Measurements from ENCODE around the gene PRRG2.

Gene PRRG2

DNA sequence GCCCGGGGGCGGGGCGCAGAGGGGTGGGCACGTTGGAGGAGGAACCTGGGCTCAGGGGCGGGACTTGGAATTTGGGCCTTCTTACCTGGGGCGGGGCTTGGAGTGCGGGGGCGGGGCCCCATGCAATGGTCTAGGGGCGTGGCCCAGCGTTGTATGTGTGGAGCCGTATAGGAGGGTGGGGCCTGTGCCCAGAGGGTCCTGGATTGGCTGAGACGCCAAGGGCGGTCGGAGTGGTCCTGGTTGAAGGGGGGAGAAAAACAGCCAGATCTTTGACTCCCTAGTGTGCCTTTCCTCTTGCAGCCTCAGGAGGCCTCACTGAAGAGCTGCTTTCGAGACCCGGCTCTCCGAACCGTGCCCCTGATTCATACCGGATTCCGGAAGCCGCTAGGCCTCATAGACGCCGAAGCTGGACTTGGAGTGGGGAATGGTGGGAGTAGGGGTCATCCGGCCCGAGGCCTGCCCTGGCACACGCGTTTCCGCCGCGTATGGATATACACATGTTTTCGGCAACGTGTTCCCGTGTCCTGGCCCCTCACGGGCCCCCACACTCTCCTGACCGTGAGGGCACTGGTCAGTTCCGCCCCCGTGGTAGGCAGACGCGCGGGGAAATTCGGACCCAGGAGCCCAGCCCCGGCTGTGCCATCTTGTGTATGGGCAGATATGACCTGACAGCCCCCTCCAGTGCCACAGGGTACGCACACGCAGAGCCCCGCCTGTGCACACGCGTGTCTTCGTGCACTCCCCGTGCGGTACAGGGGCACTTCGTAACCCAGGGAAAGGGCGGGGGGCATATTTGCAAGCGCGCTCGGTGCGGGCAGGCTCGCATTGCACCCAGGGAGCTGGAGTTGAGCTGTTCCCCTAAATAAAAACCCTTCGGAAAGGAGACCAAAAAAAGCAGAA lies 9.2 kb downstream of the PRRG2 start:
- DNase-seq = peak; percentile 95

GRCh38 chr19:49590971-49591730 lies 10.0 kb downstream of the PRRG2 start, which contains the start of gene PRR12:
Gene PRR12 (plus strand): TSS chr19:49591182. CDS start chr19:49591655, 473 bp downstream.
- peak; percentile 51 for DNase-seq

- DNase-seq = no peak
These were observed 10.8 kb downstream of the PRRG2 start for GRCh38 chr19:49591731-49592485.

- no peak for DNase-seq
These were observed 11.5 kb downstream of the PRRG2 start for GRCh38 chr19:49592486-49593232.

DNA sequence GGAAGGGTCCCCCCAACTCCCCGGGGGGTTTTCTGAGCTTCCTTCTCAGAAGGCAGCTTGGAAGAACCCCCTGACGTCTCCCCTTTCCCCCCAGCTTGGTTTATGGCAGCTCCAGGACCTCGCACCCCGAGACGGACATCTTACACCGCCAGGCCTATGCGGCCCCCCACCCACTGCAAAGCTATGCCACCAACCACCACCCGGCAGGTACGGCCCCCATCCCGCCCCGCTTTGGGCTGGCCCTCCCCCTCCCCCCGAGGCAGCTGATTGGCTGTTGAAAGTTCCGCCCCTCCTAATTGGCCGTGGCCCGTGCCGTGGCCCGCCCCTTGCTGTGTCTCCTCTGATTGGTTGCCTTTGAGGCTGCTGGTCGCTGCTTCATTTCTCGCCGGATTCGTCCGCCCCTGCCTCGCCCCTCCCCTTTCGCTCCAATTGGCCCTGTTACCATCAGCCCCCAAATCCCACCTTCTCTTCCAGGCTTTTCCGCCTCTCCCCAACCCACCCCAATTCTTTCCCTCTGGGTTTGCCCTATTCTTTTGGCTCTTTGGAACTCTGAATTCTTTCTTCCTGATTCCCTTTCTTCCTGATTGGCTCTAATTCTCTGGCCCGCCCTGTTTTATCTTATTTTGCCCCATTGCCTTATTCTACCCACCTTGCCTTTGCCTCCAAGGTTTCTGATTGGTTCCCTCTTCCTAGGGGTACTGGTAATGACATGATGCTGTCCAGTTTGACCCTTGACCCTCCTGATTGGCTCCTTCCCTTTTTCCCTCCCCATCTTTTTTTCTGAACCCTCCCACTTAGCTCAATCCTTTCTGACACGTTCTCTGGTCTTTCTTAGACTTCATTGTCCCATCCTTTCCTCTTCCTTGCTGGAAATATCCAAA lies 12.4 kb downstream of the PRRG2 start:
- DNase-seq = peak; percentile 92

DNA sequence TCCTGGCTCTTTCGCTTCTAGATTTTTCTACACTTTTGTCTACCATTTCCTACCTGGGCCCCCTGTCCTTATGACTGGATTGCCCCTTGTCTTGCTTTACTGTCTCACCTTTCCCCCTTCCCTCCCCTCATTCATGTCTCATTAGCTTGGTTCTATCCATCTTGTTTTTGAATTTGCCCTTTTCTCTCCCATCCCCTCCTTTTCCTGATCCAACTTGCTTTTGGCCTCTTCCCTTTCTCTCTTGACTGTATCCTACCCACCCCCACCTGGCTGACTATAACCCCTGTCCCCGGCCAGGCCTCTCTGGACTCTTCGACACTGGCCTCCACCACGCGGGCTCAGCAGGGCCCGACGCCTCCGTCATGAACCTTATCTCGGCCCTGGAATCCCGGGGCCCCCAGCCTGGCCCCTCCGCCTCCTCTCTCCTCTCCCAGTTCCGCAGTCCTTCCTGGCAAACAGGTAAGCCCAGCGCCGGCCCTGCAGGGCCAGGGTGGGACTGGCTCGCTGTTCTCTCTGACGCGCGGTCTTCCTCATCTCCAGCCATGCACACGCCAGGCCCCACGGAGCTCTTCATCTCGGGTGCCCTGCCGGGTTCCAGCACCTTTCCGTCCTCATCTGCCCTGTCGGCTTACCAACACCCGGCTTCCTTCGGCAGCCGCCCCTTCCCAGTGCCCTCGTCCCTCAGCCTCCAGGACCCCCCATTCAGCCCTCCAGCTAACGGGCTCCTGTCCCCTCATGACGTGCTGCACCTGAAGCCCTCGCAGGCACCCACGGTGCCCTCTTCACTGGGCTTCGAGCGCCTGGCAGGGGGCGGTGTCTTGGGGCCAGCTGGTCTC lies 13.3 kb downstream of the PRRG2 start:
- no peak for DNase-seq

GRCh38 chr19:49594993-49595818 lies 14.1 kb downstream of the PRRG2 start:
- DNase-seq = no peak

DNA sequence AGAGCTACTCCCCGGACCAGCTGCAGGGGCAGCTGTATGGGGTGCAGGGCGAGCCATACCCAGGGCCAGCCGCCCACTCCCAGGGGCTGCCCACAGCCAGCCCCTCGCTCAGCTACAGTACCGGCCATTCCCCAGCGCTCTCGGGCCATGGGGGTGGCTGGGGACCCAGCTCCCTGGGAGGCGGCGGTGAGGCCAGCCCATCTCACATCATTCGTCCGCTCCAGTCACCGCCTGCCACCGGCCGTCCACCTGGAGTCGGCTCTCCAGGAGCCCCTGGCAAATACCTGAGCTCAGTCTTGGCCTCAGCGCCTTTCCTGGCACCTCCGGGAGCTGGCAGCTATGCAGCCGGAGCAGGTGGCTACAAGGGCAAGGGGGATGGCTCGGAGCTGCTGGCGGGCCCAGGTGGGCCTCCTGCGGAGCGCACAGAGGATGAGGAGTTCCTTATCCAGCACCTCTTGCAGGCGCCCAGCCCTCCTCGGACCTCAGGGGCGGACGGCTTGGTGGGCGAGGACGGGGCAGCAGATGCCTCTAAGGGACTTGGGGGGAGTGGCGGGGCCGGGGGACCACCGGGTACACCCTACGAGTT lies 14.8 kb downstream of the PRRG2 start:
- no peak for DNase-seq

- DNase-seq = no peak
These were observed 15.3 kb downstream of the PRRG2 start for GRCh38 chr19:49596407-49596806.

GRCh38 chr19:49596954-49597702 lies 16.0 kb downstream of the PRRG2 start:
- DNase-seq = no peak

- DNase-seq = no peak
These were observed 16.5 kb downstream of the PRRG2 start for GRCh38 chr19:49597703-49597974.

- peak; percentile 65 for DNase-seq
These were observed 18.5 kb downstream of the PRRG2 start for GRCh38 chr19:49599378-49600295.

GRCh38 chr19:49601482-49602038 lies 20.4 kb downstream of the PRRG2 start:
- DNase-seq = no peak

DNA sequence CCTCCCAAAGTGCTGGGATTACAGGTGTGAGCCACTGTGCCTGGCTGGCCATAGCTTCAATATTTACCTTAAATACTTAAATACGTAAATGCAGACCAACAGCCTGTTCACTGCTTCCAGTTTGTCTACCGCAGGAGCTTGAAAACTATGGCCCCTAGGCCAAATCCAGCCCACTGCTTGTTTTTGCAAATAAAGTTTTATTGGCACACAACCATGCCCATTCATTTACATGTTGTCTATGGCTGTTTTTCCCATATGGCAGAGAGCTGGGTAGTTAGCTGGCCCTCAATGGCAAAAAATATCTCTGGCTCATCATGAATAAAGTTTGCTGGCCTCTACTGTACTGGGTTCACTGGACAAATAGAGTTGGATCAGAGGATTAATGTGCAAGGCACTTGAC lies 21.7 kb downstream of the PRRG2 start:
- DNase-seq = no peak

DNA sequence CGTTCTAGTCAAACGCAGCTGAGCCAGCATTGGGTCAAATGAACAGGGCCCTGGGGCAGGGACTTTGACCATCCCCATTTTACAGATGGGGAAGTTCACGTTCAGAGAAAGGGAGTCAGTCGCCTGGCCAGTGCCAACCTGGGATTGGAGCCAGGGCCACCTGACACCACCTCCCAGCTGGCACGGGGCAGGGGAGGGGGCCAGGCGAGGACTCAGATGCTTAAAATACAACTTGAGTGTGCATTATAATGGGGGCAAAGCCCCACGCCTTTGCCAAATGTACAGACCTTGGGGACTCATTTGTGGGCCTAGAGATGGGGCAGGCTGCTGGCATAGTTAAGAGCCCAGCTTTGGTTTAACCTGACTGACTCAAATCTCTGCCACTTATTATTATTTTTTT lies 24.5 kb downstream of the PRRG2 start:
- DNase-seq = no peak

GRCh38 chr19:49609499-49610092 lies 28.5 kb downstream of the PRRG2 start:
- DNase-seq = no peak

- peak; percentile 55 for DNase-seq
These were observed 32.3 kb downstream of the PRRG2 start for GRCh38 chr19:49613374-49613773.
